DOHH2 (cell line): ENCODE results near the gene UVRAG.
A peak's percentile ranks its signal among the peaks of the same experiment; 100 is the strongest.
"Not testable (repeated sequence)": the region's sequence is repeated elsewhere in the genome, so short reads cannot be mapped to it uniquely, and the experiment has no call there.

Experiments
- H3F3A ChIP-seq: fragments of 200-600 bp; sonication (generic), shearing (Covaris generic); 2 replicates; pipeline ENCODE4 v1.6.0; 2016; ENCODE audit warnings: antibody characterized with exemption, mild to moderate bottlenecking; ENCODE audit not compliant: control insufficient read depth, insufficient read depth
- H3K27ac ChIP-seq: fragments of 200-600 bp; sonication (generic); 2 replicates; pipeline ENCODE4 v1.5.1; 2014; ENCODE audit warnings: low read depth, mild to moderate bottlenecking, low read length, moderate library complexity
- H3K27me3 ChIP-seq: fragments of 200-600 bp; sonication (generic); 2 replicates; pipeline ENCODE4 v1.6.1; 2014; ENCODE audit warnings: mild to moderate bottlenecking, low read length, mixed read lengths; ENCODE audit not compliant: control insufficient read depth
- H3K36me3 ChIP-seq: fragments of 200-600 bp; sonication (generic); 2 replicates; pipeline ENCODE4 v1.6.1; 2014; ENCODE audit warnings: mild to moderate bottlenecking, low read length, moderate library complexity, mixed read lengths; ENCODE audit not compliant: control insufficient read depth
- H3K4me1 ChIP-seq: fragments of 200-600 bp; sonication (generic); 2 replicates; pipeline ENCODE4 v1.6.1; 2014; ENCODE audit warnings: mild to moderate bottlenecking, low read length, mixed read lengths; ENCODE audit not compliant: control insufficient read depth
- H3K4me2 ChIP-seq: fragments of 200-600 bp; sonication (generic); 2 replicates; pipeline ENCODE4 v1.6.0; 2014; ENCODE audit warnings: mild to moderate bottlenecking, low read length, moderate library complexity
- H3K4me3 ChIP-seq: fragments of 200-600 bp; sonication (generic); 2 replicates; pipeline ENCODE4 v1.5.1; 2014; ENCODE audit warnings: mild to moderate bottlenecking, low read length, mixed read lengths
- H3K79me2 ChIP-seq: fragments of 200-600 bp; sonication (generic); 2 replicates; pipeline ENCODE4 v1.6.1; 2014; ENCODE audit warnings: mild to moderate bottlenecking, low read length, mixed read lengths; ENCODE audit not compliant: control insufficient read depth
- H3K9me2 ChIP-seq: fragments of 200-600 bp; sonication (generic); replicated peaks from 2 replicates; pipeline ENCODE4 v1.6.1; 2014; ENCODE audit warnings: mild to moderate bottlenecking, low read length, mixed read lengths; ENCODE audit not compliant: control insufficient read depth
- H3K9me3 ChIP-seq: fragments of 200-600 bp; sonication (generic); 2 replicates; pipeline ENCODE4 v1.6.1; 2014; ENCODE audit warnings: antibody characterized with exemption, low read length, mixed read lengths; ENCODE audit not compliant: control insufficient read depth, insufficient read depth
- H4K20me1 ChIP-seq: fragments of 200-600 bp; sonication (generic); 2 replicates; pipeline ENCODE4 v1.6.0; 2014; ENCODE audit warnings: low read depth, mild to moderate bottlenecking, antibody characterized with exemption, low read length, moderate library complexity; ENCODE audit not compliant: control insufficient read depth, insufficient read depth
- EZH2phosphoT487 ChIP-seq: fragments of 200-600 bp; sonication (generic); IDR thresholded peaks from 2 replicates; pipeline ENCODE4 v1.6.1; 2017; ENCODE audit warnings: borderline replicate concordance, mild to moderate bottlenecking, antibody characterized with exemption, low read length, moderate library complexity, mixed read lengths
- TF ChIP-seq, protein P1 (sequence below): fragments of 200-600 bp; sonication (generic); IDR thresholded peaks from one replicate; pipeline ENCODE4 v1.5.1; 2014; ENCODE audit warnings: antibody characterized with exemption, mild to moderate bottlenecking, low read depth, low read length; ENCODE audit not compliant: poor library complexity, severe bottlenecking

UVRAG gene

DNA sequence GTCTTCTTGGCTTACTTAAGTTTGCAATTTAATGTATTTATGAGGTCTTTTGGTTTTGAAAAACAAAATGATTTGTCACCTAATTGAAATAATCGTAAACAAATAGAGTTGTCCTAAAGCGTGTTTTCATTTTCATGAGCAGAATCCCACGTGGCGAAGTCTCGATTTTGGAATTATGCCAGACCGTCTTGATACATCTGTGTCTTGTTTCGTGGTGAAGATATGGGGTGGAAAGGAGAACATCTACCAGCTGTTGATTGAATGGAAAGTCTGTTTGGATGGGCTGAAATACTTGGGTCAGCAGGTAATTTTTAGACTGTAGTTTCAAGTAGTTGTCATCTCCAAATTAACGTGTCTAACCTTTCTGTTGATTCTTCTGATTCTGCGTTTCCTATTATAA is 64.7 kb downstream of the UVRAG start:
- Histone ChIP-seq H4K20me1 (no peaks in the 10 kb centered on the region), H3K79me2 (peaks cover 77% of the 10 kb centered on the region), H3K4me2 (no peak overlapping the region), H3K9me2 (no peaks in the 10 kb centered on the region), H3K9me3 (no peaks in the 10 kb centered on the region), H3K4me3 (no peak overlapping the region), H3F3A (peaks cover 29% of the 10 kb centered on the region), H3K27me3 (no peaks in the 10 kb centered on the region), H3K4me1 (peaks cover 73% of the 10 kb centered on the region), H3K27ac (peak overlapping the region; percentile 37; the same call in 1 of the 2 replicates), H3K36me3 (peaks cover 60% of the 10 kb centered on the region)
- TF ChIP-seq, protein P1, sequence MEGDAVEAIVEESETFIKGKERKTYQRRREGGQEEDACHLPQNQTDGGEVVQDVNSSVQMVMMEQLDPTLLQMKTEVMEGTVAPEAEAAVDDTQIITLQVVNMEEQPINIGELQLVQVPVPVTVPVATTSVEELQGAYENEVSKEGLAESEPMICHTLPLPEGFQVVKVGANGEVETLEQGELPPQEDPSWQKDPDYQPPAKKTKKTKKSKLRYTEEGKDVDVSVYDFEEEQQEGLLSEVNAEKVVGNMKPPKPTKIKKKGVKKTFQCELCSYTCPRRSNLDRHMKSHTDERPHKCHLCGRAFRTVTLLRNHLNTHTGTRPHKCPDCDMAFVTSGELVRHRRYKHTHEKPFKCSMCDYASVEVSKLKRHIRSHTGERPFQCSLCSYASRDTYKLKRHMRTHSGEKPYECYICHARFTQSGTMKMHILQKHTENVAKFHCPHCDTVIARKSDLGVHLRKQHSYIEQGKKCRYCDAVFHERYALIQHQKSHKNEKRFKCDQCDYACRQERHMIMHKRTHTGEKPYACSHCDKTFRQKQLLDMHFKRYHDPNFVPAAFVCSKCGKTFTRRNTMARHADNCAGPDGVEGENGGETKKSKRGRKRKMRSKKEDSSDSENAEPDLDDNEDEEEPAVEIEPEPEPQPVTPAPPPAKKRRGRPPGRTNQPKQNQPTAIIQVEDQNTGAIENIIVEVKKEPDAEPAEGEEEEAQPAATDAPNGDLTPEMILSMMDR = no peak
- no peak for TF ChIP-seq EZH2phosphoT487

DNA sequence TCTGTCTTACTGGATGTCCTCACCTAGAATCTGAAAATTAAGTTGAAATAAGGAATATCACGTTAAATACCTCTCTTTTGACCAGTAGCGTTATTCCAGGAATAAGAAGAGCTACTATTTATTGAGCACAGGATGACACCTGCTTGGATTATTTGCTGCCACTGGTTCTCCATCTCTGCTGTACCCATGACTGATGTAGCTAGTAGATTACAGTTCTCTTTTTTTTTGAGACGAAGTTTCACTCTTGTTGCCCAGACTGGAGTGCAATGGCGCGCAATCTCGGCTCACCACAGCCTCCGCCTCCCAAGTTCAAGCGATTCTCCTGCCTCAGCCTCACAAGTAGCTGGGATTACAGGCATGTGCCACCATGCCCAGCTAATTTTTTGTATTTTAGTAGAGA is 65.3 kb downstream of the UVRAG start:
- peaks cover 35% of the 10 kb centered on the region for H3F3A ChIP-seq
- not testable (repeated sequence) for H3K4me2 ChIP-seq, H3K27me3 ChIP-seq, H4K20me1 ChIP-seq, H3K9me3 ChIP-seq, H3K4me3 ChIP-seq, H3K9me2 ChIP-seq
- peaks cover 73% of the 10 kb centered on the region for H3K4me1 ChIP-seq
- peaks cover 76% of the 10 kb centered on the region for H3K79me2 ChIP-seq
- H3K36me3 ChIP-seq = peaks cover 57% of the 10 kb centered on the region
- peak overlapping the region; percentile 18; the same call in 1 of the 2 replicates for H3K27ac ChIP-seq

DNA sequence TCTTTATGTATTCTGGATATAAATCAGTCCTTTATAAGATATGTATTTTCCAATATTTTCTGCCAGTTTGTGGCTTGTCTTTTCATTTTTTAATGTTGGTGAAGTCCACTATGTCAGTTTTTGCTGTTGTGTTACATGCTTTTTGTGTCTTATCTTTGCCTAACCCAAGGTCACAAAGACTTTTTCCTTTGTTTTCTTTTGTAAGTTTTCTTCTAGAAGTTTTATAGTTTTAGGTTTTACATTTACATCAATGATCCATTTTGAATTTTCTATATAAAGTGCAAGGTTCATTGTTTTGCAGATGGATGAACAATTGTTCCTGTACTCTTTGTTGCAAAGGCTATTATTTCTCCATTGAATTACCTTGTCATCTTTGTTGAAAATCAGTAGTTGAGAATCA is 69.3 kb downstream of the UVRAG start:
- no peak for TF ChIP-seq EZH2phosphoT487
- TF ChIP-seq, protein P1 = no peak
- Histone ChIP-seq H3K36me3 (peaks cover 65% of the 10 kb centered on the region), H3K4me1 (peaks cover 95% of the 10 kb centered on the region), H3K9me2 (no peaks in the 10 kb centered on the region), H3F3A (peaks cover 43% of the 10 kb centered on the region), H3K27ac (peak overlapping the region; percentile 98), H4K20me1 (no peaks in the 10 kb centered on the region), H3K9me3 (no peaks in the 10 kb centered on the region), H3K27me3 (no peaks in the 10 kb centered on the region), H3K4me3 (peak overlapping the region; percentile 56), H3K79me2 (peaks cover 91% of the 10 kb centered on the region), H3K4me2 (peak overlapping the region; percentile 84)

DNA sequence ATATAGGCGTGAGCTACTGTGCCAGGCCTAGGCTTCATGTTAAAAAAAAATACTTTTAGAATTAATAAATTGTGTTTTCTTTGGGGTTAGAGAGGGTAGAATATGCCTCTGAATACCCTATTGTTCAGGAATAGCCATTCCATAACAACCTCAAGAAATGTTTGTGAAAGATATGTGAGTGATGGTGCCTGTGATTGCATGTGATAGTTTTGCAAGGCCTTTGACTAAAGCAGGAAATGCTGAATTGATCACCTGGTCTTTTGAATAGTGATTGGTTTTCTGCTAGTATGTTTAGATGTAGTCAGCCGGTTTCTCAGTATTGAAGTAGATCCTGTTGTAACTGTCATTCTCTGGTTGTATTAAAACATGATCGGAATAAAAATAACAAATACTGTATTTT is 73.4 kb downstream of the UVRAG start:
- H3K4me1 ChIP-seq = peaks cover 98% of the 10 kb centered on the region
- H3K79me2 ChIP-seq = peaks cover 94% of the 10 kb centered on the region
- H3K4me2 ChIP-seq = peak overlapping the region; percentile 85
- no peaks in the 10 kb centered on the region for H3K9me2 ChIP-seq
- H3K9me3 ChIP-seq = no peaks in the 10 kb centered on the region
- peaks cover 53% of the 10 kb centered on the region for H3F3A ChIP-seq
- H3K27me3 ChIP-seq = no peaks in the 10 kb centered on the region
- H3K27ac ChIP-seq = peak overlapping the region; percentile 98
- H3K36me3 ChIP-seq = peaks cover 73% of the 10 kb centered on the region
- H4K20me1 ChIP-seq = no peaks in the 10 kb centered on the region
- no peak for TF ChIP-seq EZH2phosphoT487
- TF ChIP-seq, protein P1 = no peak
- peak overlapping the region; percentile 36 for H3K4me3 ChIP-seq
